ENCODE measurements around the gene LZTFL1.

- TF ChIP-seq POLR2A (IDR thresholded peaks at IDR 0.05) (no peak), CTCF (IDR thresholded peaks at IDR 0.05) (no peak)
Measured at GRCh38 chr3:45786801-45787495, 55.0 kb downstream of the LZTFL1 start.
